ENCODE measurements around the gene ABCG2. TPM values are rescaled to one million over a fixed set of nuclear protein-coding genes. Genes with fewer than 3 reads are reported as not detected.

Gene ABCG2
- polyA plus RNA-seq, 2 of the 4 experiments (the other 2 are of a cell fraction): 27.9 to 55.3 TPM

DNA sequence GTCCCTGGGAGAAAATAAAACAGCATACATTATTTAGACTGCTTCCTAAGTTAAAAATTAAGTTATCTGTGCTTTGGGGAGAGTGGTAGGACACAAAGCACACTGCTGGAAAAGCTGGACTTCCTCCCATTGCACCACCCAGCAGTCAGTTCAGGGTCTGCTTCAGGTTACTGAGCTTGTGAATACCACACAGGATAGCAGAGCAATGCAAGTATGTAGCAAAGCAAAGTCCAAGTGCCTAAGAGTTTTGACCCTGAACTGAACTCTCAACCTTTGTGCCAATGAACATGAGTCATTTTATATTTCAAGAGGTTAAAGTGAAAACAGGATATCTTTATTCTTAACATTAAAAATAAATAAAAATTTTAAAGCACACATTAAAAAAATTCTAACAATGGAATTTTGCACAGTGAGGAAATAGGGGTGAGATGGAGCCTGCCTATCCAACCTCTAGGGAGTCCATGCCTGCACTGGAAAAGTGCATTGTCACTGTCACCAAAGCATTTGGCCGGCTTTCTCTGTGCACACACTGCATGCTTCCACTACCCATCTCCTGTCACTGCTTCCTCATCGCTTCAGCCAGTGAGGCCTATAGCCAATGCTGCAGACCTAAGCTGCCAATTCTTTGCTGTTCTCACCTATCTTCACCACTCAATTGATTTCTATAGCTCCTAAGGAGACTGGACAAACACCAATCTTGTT is 50.9 kb downstream of the ABCG2 start (continued):
- TF ChIP-seq EHMT2 (IDR thresholded peaks at IDR 0.05; ENCODE audit: low read depth) (no peak), HOXA7 (CRISPR knock-in tag; IDR thresholded peaks at IDR 0.05) (no peak), ZNF302 (CRISPR knock-in tag; IDR thresholded peaks at IDR 0.05) (no peak), HDAC2 (IDR thresholded peaks at IDR 0.05) (no peak), NR3C1 (IDR thresholded peaks at IDR 0.05) (no peak), RCOR1 (IDR thresholded peaks at IDR 0.05; ENCODE audit: low read depth, low read length) (no peak), CHD2 (IDR thresholded peaks at IDR 0.05; ENCODE audit: low read length, partially characterized antibody) (no peak), HEYL (CRISPR knock-in tag; IDR thresholded peaks at IDR 0.05) (no peak), EP300 (IDR thresholded peaks at IDR 0.05) (peak; percentile 58 to 82; a peak in 3 of 5 replicates), BHLHE40 (IDR thresholded peaks at IDR 0.05; ENCODE audit: low read depth, low read length) (no peak), ZC3H11A (IDR thresholded peaks at IDR 0.05) (no peak), JUN (IDR thresholded peaks at IDR 0.05) (peak; percentile 58 to 64; a peak in 4 of 5 replicates), SREBF2 (IDR thresholded peaks at IDR 0.05) (no peak), RNF2 (IDR thresholded peaks at IDR 0.05; ENCODE audit: borderline replicate concordance, low read depth) (no peak), KDM1A (IDR thresholded peaks at IDR 0.05; ENCODE audit: low read depth) (no peak), FOSL2 (IDR thresholded peaks at IDR 0.05) (peak; percentile 40; the same call in 1 of the 2 replicates), FOSL2 (CRISPR knock-in tag; IDR thresholded peaks at IDR 0.05) (peak; percentile 83), CBX2 (IDR thresholded peaks at IDR 0.05; ENCODE audit: borderline replicate concordance, low read depth) (no peak), CHD4 (IDR thresholded peaks at IDR 0.05; ENCODE audit: borderline replicate concordance) (no peak), NFE2L2 (conservative IDR thresholded peaks at IDR 0.05; ENCODE audit: low read length) (peak; percentile 86), TP53 (CRISPR knock-in tag; IDR thresholded peaks at IDR 0.05) (no peak), HOXB5 (CRISPR knock-in tag; IDR thresholded peaks at IDR 0.05) (no peak), JUNB (IDR thresholded peaks at IDR 0.05) (peak; percentile 72), FOXS1 (CRISPR knock-in tag; IDR thresholded peaks at IDR 0.05) (no peak), HOXB13 (CRISPR knock-in tag; IDR thresholded peaks at IDR 0.05; ENCODE audit: low read depth) (0 out of 2 replicates have a peak, but pooled peaks have one; percentile 33)
- TF ChIP-seq, protein P1, sequence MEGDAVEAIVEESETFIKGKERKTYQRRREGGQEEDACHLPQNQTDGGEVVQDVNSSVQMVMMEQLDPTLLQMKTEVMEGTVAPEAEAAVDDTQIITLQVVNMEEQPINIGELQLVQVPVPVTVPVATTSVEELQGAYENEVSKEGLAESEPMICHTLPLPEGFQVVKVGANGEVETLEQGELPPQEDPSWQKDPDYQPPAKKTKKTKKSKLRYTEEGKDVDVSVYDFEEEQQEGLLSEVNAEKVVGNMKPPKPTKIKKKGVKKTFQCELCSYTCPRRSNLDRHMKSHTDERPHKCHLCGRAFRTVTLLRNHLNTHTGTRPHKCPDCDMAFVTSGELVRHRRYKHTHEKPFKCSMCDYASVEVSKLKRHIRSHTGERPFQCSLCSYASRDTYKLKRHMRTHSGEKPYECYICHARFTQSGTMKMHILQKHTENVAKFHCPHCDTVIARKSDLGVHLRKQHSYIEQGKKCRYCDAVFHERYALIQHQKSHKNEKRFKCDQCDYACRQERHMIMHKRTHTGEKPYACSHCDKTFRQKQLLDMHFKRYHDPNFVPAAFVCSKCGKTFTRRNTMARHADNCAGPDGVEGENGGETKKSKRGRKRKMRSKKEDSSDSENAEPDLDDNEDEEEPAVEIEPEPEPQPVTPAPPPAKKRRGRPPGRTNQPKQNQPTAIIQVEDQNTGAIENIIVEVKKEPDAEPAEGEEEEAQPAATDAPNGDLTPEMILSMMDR (IDR thresholded peaks at IDR 0.05): no peak
- TF ChIP-seq, protein P2, sequence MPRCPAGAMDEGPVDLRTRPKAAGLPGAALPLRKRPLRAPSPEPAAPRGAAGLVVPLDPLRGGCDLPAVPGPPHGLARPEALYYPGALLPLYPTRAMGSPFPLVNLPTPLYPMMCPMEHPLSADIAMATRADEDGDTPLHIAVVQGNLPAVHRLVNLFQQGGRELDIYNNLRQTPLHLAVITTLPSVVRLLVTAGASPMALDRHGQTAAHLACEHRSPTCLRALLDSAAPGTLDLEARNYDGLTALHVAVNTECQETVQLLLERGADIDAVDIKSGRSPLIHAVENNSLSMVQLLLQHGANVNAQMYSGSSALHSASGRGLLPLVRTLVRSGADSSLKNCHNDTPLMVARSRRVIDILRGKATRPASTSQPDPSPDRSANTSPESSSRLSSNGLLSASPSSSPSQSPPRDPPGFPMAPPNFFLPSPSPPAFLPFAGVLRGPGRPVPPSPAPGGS (IDR thresholded peaks at IDR 0.05): no peak
- TF ChIP-seq, protein P3, sequence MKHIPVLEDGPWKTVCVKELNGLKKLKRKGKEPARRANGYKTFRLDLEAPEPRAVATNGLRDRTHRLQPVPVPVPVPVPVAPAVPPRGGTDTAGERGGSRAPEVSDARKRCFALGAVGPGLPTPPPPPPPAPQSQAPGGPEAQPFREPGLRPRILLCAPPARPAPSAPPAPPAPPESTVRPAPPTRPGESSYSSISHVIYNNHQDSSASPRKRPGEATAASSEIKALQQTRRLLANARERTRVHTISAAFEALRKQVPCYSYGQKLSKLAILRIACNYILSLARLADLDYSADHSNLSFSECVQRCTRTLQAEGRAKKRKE (CRISPR knock-in tag; IDR thresholded peaks at IDR 0.05; ENCODE audit: low read depth): peak; percentile 66; the same call in 1 of the 2 replicates
- TF ChIP-seq, protein P4, sequence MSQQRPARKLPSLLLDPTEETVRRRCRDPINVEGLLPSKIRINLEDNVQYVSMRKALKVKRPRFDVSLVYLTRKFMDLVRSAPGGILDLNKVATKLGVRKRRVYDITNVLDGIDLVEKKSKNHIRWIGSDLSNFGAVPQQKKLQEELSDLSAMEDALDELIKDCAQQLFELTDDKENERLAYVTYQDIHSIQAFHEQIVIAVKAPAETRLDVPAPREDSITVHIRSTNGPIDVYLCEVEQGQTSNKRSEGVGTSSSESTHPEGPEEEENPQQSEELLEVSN (IDR thresholded peaks at IDR 0.05; ENCODE audit: borderline replicate concordance, low read depth): no peak
- TF ChIP-seq, protein P5, sequence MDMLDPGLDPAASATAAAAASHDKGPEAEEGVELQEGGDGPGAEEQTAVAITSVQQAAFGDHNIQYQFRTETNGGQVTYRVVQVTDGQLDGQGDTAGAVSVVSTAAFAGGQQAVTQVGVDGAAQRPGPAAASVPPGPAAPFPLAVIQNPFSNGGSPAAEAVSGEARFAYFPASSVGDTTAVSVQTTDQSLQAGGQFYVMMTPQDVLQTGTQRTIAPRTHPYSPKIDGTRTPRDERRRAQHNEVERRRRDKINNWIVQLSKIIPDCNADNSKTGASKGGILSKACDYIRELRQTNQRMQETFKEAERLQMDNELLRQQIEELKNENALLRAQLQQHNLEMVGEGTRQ (IDR thresholded peaks at IDR 0.05): no peak
- TF ChIP-seq, protein P6, sequence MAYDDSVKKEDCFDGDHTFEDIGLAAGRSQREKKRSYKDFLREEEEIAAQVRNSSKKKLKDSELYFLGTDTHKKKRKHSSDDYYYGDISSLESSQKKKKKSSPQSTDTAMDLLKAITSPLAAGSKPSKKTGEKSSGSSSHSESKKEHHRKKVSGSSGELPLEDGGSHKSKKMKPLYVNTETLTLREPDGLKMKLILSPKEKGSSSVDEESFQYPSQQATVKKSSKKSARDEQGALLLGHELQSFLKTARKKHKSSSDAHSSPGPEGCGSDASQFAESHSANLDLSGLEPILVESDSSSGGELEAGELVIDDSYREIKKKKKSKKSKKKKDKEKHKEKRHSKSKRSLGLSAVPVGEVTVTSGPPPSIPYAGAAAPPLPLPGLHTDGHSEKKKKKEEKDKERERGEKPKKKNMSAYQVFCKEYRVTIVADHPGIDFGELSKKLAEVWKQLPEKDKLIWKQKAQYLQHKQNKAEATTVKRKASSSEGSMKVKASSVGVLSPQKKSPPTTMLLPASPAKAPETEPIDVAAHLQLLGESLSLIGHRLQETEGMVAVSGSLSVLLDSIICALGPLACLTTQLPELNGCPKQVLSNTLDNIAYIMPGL (CRISPR knock-in tag; IDR thresholded peaks at IDR 0.05; ENCODE audit: borderline replicate concordance): no peak
- TF ChIP-seq, protein P7, sequence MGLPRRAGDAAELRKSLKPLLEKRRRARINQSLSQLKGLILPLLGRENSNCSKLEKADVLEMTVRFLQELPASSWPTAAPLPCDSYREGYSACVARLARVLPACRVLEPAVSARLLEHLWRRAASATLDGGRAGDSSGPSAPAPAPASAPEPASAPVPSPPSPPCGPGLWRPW (IDR thresholded peaks at IDR 0.05): no peak

Measured in A549 (cell line).